ENCODE measurements around the gene COL18A1.

The COL18A1 gene

GRCh38 chr21:45468971-45469272, 64.0 kb downstream of the COL18A1 start:
- no peak for DNase-seq (ENCODE audit: low spot score)

DNA sequence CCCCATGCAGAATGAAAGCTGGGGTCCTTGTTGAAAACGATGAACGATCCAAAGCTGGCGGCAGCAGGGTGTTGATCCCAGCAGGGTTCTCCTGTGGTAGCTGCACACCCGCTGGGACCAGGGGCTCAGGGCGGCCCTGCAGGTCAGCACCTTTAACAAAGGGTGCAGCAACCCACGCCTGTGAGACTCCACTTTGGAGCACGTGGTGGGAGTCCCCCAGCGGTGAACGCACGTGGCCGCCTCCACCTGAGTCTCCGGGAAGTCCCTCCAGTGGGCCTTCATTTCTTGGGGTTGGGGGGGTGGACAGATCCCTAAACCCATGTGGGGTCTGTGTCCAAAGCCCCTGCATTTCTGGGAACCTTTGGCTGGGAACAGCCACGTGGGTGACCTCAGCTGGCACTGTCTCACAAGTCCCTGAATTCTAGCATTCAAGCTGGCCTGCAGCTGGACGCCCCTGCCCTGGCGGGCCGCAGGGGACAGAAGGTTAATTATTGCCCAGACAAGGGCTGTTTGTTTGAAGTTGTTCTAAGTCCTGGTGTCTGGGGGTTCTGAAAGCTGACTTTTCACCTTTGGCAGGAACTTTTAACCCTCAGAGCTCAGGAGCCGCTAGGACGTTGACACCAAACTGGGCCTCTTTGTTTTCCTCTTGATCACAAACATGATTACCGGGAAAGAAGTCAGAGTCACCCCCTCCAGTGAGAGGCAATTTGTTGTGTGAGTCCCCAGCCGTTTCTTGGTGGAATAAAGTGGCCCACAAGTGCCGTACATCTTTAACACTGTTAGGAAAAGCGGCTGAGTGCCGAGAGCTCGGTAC, 64.5 kb downstream of the COL18A1 start:
- no peak for DNase-seq (ENCODE audit: low spot score)

DNA sequence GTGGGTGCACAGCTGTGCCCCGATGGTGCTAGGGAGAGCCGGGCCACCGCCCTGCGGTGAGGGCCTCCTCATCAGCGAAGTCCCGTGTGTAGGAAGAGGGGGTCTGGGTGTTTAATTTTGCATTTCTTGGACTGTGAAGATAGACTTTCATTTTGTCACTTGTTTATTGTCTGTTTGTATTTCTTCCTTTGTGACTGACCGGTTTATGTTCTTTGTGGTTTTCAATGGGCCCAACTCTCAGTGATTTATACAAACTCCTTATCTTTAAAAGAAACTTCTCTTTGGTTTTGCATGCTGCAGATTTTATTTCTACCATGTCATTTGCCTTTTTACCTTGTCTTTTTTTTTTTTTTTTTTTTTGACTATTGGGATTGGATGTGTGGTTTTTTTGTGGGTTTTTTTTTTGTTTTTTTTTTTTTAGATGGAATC, 65.1 kb downstream of the COL18A1 start:
- no peak for DNase-seq (ENCODE audit: low spot score)

DNA sequence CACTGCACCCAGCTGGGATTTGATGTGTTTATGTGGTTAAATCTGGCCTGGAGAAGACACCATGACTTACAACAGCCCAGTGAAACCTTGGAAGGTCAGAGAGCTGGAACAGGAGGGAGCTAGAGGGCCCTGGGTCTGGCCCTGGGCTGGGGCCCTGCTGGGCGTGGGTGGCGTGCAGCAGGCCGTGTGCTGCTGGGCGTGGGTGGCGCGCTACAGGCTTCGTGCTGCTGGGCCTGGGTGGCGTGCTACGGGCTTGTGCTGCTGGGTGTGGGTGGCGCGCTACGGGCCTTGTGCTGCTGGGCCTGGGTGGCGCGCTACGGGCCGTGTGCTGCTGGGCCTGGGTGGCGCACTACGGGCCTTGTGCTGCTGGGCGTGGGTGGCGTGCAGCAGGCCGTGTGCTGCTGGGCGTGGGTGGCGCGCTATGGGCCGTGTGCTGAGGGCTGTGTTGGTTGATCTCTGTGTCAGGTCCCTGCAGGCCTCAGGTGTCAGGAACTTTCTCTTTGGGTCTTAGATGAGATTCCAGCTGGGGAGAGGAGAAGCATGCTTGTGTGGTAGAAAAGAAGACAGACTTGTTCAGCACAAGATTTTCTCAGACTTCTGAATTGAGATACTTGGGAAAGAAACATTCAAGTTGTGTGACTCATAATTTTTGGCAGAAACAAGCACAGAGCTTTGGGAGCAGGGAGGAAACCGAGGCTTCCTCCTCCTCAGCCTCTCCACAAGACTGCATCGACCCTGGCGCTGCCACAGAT, 66.0 kb downstream of the COL18A1 start:
- DNase-seq (ENCODE audit: low spot score): no peak

GRCh38 chr21:45471525-45472221, 66.7 kb downstream of the COL18A1 start:
- DNase-seq (ENCODE audit: low spot score): no peak

DNA sequence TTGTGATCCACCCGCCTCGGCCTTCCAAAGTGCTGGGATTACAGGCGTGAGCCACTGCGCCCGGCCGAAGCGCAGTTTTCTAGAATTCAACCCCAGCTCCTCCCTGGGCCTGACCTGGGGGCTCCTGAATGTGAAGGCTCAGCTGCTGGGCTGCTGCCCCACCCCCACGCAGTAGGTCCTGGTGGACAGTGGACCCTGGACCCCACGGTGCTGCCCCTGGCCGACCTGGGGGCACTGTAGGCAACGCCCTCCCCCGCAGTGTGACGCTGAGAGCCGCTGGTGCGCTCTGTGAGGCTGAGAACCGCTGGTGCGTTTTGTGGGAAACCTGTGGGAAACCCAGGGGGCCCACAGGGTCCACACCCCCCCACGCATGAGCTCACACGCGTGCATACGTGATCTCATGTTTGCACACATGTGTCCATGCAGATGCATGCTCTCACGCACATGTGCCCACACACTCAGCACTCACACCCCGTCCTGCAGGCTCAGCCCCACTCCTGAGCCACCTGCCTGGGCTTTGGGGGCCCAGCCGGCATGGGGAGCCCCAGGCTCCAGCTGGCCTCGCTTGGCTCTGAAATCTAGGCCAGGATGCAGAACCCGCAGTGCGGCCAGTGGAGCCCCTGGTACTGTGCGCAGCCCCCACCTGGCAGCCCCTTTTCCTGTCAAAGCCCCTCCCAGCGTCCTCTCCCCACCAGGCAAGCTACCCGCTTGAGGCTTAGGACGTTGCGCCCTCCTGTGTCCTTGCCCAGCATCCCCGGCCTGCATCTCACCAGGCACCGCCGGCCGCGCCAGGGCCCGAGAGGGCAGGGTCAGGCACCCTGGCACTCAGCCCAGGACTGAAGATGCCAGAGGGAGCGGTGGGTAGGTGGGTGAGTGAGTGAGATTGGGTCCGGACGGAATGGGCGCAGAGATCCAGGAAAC, 67.7 kb downstream of the COL18A1 start:
- no peak for DNase-seq (ENCODE audit: low spot score)

DNA sequence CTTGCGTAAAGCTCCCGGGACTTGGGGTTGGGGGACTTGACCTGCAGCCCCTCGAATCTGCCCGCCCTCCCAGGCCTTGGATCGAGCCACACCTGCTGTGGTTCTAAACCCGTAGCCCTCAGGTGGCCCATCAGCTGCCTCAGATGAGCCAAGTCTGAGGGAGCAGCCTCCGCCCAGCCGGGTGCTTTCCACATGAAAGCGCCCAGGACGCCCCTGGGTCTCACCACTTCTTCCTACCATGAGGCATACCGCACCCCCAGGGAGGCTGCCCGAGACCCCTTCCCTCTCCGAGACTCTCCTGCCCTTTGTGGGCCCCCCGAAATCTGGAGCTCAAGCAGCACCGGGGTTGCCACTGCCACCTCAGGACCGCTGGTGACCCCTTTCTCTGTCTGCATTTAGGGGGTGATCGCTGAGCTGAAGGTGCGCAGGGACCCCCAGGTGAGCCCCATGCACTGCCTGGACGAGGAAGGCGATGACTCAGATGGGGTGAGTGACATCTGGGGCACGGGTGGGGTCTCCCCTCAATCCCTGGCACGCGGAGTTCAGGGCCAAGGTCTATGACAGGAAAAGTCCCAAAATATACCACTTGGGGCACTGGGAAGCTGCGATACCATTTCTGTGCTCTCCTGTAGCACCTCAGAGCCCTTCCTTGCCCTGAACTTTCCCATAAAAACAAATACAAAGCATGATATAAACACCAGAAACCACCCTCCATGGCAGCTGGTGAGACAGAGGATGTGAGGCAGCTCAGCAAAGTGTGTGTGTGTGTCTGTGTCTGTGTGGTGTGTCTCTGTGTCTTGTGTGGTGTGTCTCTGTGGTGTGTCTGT, 68.7 kb downstream of the COL18A1 start:
- DNase-seq (ENCODE audit: low spot score): no peak

- no peak for DNase-seq (ENCODE audit: low spot score)
These were observed 69.5 kb downstream of the COL18A1 start for GRCh38 chr21:45474323-45474950.

- no peak for DNase-seq (ENCODE audit: low spot score)
These were observed 70.2 kb downstream of the COL18A1 start for GRCh38 chr21:45475004-45475685.

DNA sequence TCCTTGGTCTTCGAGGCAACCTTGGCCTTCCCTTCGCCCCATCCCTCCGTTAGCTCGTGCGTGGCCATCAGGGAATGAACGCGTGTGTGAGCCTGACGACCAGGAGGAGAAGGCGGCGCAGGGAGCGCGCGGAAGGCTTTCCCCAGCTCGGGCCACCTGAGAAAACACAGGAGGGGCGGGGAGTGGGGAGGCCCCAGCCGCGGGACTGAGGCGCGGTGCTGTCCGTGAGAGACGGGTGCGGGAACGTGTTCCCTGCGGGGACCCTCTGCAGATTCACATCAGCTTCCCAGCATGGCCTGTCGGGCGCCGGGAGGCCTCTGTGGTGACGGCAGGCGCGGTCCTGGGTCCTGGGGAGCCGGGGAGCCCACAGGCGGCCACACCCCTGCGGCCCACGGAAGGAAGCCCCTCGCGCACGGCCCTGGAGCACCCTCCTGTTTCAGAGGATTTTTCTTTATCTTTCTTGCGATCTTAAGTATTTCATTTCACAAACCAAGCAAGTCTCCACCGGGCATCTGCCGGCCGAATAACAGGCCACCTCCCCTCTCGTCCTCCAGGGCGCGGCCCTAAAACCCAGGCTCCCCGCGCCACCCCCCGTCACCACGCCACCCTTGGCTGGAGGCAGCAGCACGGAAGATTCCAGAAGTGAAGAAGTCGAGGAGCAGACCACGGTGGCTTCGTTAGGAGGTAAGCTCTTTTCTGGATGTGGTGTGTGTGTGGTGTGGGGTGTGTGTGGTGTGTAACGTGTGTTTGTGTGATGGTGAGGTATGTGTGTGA, 71.0 kb downstream of the COL18A1 start:
- no peak for DNase-seq (ENCODE audit: low spot score)

GRCh38 chr21:45476582-45476981, 71.6 kb downstream of the COL18A1 start:
- no peak for DNase-seq (ENCODE audit: low spot score)

DNA sequence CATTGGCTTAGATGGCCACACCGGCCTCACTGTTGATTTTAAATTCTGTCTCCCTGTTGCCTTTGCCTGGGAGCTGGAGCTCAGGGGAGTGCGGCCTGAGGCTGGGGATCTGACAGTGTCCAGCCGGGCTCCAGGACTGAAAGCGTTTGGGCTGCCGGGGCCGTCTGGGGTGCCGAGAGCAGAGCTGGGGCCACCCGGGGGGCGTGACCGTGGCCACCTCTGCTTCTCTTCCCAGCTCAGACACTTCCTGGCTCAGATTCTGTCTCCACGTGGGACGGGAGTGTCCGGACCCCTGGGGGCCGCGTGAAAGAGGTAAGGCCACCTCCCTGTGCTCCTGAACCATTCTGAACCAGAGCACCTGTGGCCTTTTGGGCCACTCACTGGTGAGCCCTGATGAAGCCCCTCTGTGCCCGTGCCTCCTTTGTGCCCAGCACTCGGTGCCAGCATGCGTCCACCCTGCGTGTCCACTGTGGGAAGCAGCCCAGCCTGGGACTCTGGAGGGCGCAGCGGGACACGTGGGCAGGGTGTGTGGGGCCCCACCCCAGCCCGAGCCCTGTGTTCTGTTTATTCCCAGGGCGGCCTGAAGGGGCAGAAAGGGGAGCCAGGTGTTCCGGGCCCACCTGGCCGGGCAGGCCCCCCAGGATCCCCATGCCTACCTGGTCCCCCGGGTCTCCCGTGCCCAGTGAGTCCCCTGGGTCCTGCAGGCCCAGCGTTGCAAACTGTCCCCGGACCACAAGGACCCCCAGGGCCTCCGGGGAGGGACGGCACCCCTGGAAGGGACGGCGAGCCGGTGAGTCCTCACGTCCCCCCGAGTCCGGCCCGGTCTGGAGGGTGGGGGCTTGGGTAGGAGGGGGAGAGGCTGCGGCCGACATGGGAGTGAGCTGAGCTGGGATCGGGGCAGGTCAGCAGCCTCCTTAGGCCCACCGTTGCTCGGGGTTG, 72.5 kb downstream of the COL18A1 start:
- no peak for DNase-seq (ENCODE audit: low spot score)

DNA sequence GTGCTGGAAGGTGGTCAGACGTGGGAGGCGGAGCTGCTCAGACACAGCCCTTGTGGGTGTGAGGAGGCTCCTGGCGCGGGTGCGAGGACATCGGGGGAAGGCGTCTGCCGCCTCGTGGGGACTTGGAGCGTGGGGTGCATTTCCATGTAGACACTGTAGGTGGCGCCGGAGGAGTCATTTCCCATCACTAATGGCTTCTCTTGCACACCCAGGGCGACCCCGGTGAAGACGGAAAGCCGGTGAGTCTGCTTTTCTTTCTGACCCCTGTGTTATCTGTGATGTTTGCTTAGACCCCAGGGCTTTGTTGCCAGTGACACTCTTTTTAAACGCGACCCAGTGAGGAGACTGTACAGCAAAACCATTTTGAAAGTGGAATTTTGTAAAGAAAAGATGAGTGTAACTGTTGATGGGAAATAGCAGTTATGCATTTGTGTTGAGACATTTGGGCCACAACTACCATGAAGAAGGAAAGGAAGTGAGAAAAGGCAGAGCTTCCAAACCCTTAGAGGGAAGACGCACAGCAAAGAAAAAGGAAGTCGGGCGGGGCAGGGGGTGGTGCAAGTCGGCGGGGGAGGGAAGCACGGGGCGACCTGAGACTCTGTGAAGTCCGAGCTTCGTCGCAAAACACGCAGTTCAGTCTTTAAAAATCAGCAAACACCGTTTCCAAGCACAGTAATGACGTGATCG, 73.3 kb downstream of the COL18A1 start:
- DNase-seq (ENCODE audit: low spot score): peak; percentile 32

DNA sequence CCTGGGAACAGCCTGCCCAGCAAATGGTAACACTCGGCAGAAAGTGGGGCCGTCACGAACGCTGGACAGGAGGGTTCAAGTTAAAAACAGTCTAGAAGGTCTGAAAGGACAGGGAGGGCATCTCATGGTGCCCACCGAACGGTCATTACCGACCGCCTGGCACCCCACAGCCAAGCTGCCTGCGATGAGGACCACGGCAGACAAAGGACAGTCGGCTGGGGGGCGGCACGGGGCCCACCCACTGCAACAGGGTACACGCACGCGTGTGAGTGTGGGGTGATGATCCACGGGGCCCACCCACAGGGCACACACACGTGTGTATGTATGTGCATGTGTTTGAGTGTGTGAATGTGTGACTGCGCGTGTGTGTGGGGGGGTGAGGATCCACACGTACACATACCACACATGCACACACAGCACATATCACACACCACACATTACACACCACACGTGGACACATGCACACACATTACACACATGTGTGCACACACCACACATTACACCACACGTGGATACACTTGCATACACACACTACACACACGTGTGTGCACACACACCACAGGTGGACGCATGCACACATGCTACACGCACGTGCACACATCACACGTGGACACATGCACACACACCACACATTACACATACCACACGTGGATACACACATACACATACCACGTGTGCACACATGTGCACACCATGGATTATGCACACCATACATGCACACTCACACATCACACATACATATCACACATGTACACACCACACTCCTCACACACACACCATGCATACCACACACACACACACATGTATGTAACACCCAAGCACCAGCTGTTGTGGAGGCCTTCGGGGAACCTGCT, 74.1 kb downstream of the COL18A1 start:
- DNase-seq (ENCODE audit: low spot score): no peak

GRCh38 chr21:45479691-45480675, 75.0 kb downstream of the COL18A1 start:
- DNase-seq (ENCODE audit: low spot score): no peak

Measured in hematopoietic multipotent progenitor cell treated with erythropoietin and hydrocortisone succinate and interleukin-3 and kit ligand, for 17 days (in vitro differentiated cells).